ENCODE measurements around the gene ACTL6B. TPM values are rescaled to one million over a fixed set of nuclear protein-coding genes. Genes with fewer than 3 reads are reported as not detected.
A peak's percentile ranks its signal among the peaks of the same experiment; 100 is the strongest.

ACTL6B gene
- total RNA-seq, 1 experiment from 2014 or later = not detected

- ChIA-PET POLR2A (interaction anchor here (0.6 to 1.6 kb wide), 6 partner anchors 21 to 73 kb away, joined by 3 to 15 read pairs (median 5); partner anchors contain the start of genes FBXO24, LRCH4, MOSPD3 and POP7), CTCF (interaction anchor here (0.6 to 3.5 kb wide), 21 partner anchors 12 to 363 kb away, joined by 3 to 39 read pairs (median 6); partner anchors contain the start of genes EPHB4, FBXO24, GNB2 and LRCH4)
- Histone ChIP-seq H3K27me3 (replicated peaks; ENCODE audit: control insufficient read depth, insufficient read depth, low read length) (no peaks in the 10 kb centered on the region), H3K4me3 (ENCODE audit: low read depth, low read length) (peak overlapping the region; percentile 52), H3K4me1 (no peaks in the 10 kb centered on the region), H3K9me3 (no peaks in the 10 kb centered on the region), H3K36me3 (ENCODE audit: control insufficient read depth, insufficient read depth, low read length) (no peaks in the 10 kb centered on the region)
- Mint-ChIP-seq H3K4me1 (ENCODE audit: low read depth, unreplicated experiment) (no peaks in the 10 kb centered on the region), H3K9me3 (ENCODE audit: unreplicated experiment) (no peaks in the 10 kb centered on the region), H3K4me3 (ENCODE audit: unreplicated experiment) (peak overlapping the region; percentile 79), H3K27ac (ENCODE audit: unreplicated experiment) (peak overlapping the region; percentile 92), H3K36me3 (ENCODE audit: insufficient read depth, unreplicated experiment) (peaks cover 22% of the 10 kb centered on the region), H3K27me3 (ENCODE audit: insufficient read depth, unreplicated experiment) (no peaks in the 10 kb centered on the region)
- intact Hi-C loops (cut with micrococcal nuclease; ENCODE audit: unreplicated experiment) = loop anchor here (1.0 to 5.0 kb wide), 3 partner anchors 28 to 59 kb away; partner anchors contain the start of genes GIGYF1 and GNB2
- DNase-seq = peak; percentile 85 to 86
- BruUV-seq (replicated peaks) = no TSS peak
- TF ChIP-seq, protein P1, sequence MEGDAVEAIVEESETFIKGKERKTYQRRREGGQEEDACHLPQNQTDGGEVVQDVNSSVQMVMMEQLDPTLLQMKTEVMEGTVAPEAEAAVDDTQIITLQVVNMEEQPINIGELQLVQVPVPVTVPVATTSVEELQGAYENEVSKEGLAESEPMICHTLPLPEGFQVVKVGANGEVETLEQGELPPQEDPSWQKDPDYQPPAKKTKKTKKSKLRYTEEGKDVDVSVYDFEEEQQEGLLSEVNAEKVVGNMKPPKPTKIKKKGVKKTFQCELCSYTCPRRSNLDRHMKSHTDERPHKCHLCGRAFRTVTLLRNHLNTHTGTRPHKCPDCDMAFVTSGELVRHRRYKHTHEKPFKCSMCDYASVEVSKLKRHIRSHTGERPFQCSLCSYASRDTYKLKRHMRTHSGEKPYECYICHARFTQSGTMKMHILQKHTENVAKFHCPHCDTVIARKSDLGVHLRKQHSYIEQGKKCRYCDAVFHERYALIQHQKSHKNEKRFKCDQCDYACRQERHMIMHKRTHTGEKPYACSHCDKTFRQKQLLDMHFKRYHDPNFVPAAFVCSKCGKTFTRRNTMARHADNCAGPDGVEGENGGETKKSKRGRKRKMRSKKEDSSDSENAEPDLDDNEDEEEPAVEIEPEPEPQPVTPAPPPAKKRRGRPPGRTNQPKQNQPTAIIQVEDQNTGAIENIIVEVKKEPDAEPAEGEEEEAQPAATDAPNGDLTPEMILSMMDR (IDR thresholded peaks at IDR 0.05; ENCODE audit: insufficient read depth in 1 of 2, low read depth in 1 of 2, low read length in 1 of 2, severe bottlenecking in 1 of 2, unreplicated experiment in 1 of 2) = peak; percentile 67 to 70
Observed at GRCh38 chr7:100632951-100633717, 23.1 kb downstream of the ACTL6B start.

GRCh38 chr7:100630066-100630465, 26.2 kb downstream of the ACTL6B start:
- DNase-seq = no peak
- Histone ChIP-seq H3K4me3 (ENCODE audit: low read depth, low read length) (no peak overlapping the region), H3K4me1 (no peaks in the 10 kb centered on the region), H3K9me3 (no peaks in the 10 kb centered on the region), H3K27me3 (replicated peaks; ENCODE audit: control insufficient read depth, insufficient read depth, low read length) (no peaks in the 10 kb centered on the region), H3K36me3 (ENCODE audit: control insufficient read depth, insufficient read depth, low read length) (no peaks in the 10 kb centered on the region)
- H3K9me3 Mint-ChIP-seq (ENCODE audit: unreplicated experiment) = no peaks in the 10 kb centered on the region
- no peaks in the 10 kb centered on the region for H3K4me1 Mint-ChIP-seq (ENCODE audit: low read depth, unreplicated experiment)
- H3K4me3 Mint-ChIP-seq (ENCODE audit: unreplicated experiment) = no peak overlapping the region
- H3K36me3 Mint-ChIP-seq (ENCODE audit: insufficient read depth, unreplicated experiment) = peaks cover 21% of the 10 kb centered on the region
- no TSS peak for BruUV-seq (replicated peaks)
- TF ChIP-seq, protein P1 (IDR thresholded peaks at IDR 0.05; ENCODE audit: insufficient read depth in 1 of 2, low read depth in 1 of 2, low read length in 1 of 2, severe bottlenecking in 1 of 2, unreplicated experiment in 1 of 2) = no peak
- no peaks in the 10 kb centered on the region for H3K27me3 Mint-ChIP-seq (ENCODE audit: insufficient read depth, unreplicated experiment)
- intact Hi-C loops (cut with micrococcal nuclease; ENCODE audit: unreplicated experiment) = loop anchor here (5.0 kb wide), 1 partner anchor 62 kb away; the partner anchor contains the start of gene GIGYF1
- no peak overlapping the region for H3K27ac Mint-ChIP-seq (ENCODE audit: unreplicated experiment)
- ChIA-PET CTCF (interaction anchor here (0.6 to 1.9 kb wide), 5 partner anchors 13 to 144 kb away, joined by 3 to 5 read pairs (median 4); partner anchors contain the start of genes GNB2 and MOSPD3), POLR2A (no interaction called here)

GRCh38 chr7:100629117-100629716, 27.0 kb downstream of the ACTL6B start:
- Mint-ChIP-seq H3K27ac (ENCODE audit: unreplicated experiment) (no peak overlapping the region), H3K4me3 (ENCODE audit: unreplicated experiment) (no peak overlapping the region), H3K27me3 (ENCODE audit: insufficient read depth, unreplicated experiment) (no peaks in the 10 kb centered on the region), H3K4me1 (ENCODE audit: low read depth, unreplicated experiment) (no peaks in the 10 kb centered on the region), H3K36me3 (ENCODE audit: insufficient read depth, unreplicated experiment) (peaks cover 20% of the 10 kb centered on the region), H3K9me3 (ENCODE audit: unreplicated experiment) (no peaks in the 10 kb centered on the region)
- no peaks in the 10 kb centered on the region for H3K9me3 ChIP-seq
- BruUV-seq (replicated peaks) = no TSS peak
- H3K4me1 ChIP-seq = no peaks in the 10 kb centered on the region
- H3K27me3 ChIP-seq (replicated peaks; ENCODE audit: control insufficient read depth, insufficient read depth, low read length) = no peaks in the 10 kb centered on the region
- TF ChIP-seq, protein P1 (IDR thresholded peaks at IDR 0.05; ENCODE audit: insufficient read depth in 1 of 2, low read depth in 1 of 2, low read length in 1 of 2, severe bottlenecking in 1 of 2, unreplicated experiment in 1 of 2) = peak; percentile 53 to 59
- peak in 1 of 2 experiments; percentile 74 for DNase-seq
- POLR2A ChIA-PET = interaction anchor here (0.6 to 0.7 kb wide), 2 partner anchors 17 to 22 kb away, joined by 4 to 5 read pairs; partner anchors contain the start of gene MOSPD3
- CTCF ChIA-PET = interaction anchor here (0.6 to 1.9 kb wide), 7 partner anchors 15 to 145 kb away, joined by 3 to 5 read pairs (median 4); partner anchors contain the start of genes FBXO24, GNB2, MOSPD3 and POP7
- no peaks in the 10 kb centered on the region for H3K36me3 ChIP-seq (ENCODE audit: control insufficient read depth, insufficient read depth, low read length)
- intact Hi-C loops (cut with micrococcal nuclease; ENCODE audit: unreplicated experiment) = no loop called here
- H3K4me3 ChIP-seq (ENCODE audit: low read depth, low read length) = no peak overlapping the region

Data from Caco-2 (cell line).